HepG2 (cell line): ENCODE data around the gene PROS1.

Source experiments
- CBFB ChIP-seq: sonication (generic); formaldehyde crosslinking; IDR thresholded peaks from 2 replicates; pipeline ENCODE4 v1.4.0; 2020; ENCODE audit warnings: missing genetic modification reagents
- GABPA ChIP-seq, 2 experiments: IDR thresholded peaks; 2 replicates each; pipeline ENCODE4 v1.6.1; 2011 to 2016; ENCODE audit warnings: low read depth in 2 of 2, low read length in 1 of 2, missing biosample characterization in 1 of 2, missing genetic modification characterization in 1 of 2
- HES4 ChIP-seq: sonication (generic); formaldehyde crosslinking; IDR thresholded peaks from 2 replicates; pipeline ENCODE4 v1.9.0; 2021; ENCODE audit warnings: mild to moderate bottlenecking, missing genetic modification reagents, borderline replicate concordance
- JUND ChIP-seq: sonication (generic); formaldehyde crosslinking; IDR thresholded peaks from 2 replicates; pipeline ENCODE4 v1.8.0; 2022; ENCODE audit warnings: mild to moderate bottlenecking, missing genetic modification reagents
- RAD21 ChIP-seq: fragments of 450-650 bp; formaldehyde crosslinking; IDR thresholded peaks from 2 replicates; pipeline ENCODE4 v1.5.0; 2020; ENCODE audit warnings: mild to moderate bottlenecking
- RFX5 ChIP-seq: IDR thresholded peaks from 2 replicates; pipeline ENCODE4 v1.6.1; 2011; ENCODE audit warnings: low read depth, low read length, improper control_type of control experiment
- ZFP36 ChIP-seq: fragments of 150-350 bp; IDR thresholded peaks from 2 replicates; pipeline ENCODE4 v1.6.1; 2018; ENCODE audit warnings: borderline replicate concordance, low read length, low read depth; ENCODE audit not compliant: partially characterized antibody
- ZSCAN29 ChIP-seq: sonication (generic); formaldehyde crosslinking; conservative IDR thresholded peaks from 2 replicates; pipeline ENCODE4 v1.4.0; 2020; ENCODE audit warnings: mild to moderate bottlenecking, missing genetic modification reagents
- TF ChIP-seq, protein P1 (sequence below): sonication (generic); formaldehyde crosslinking; IDR thresholded peaks from 2 replicates; pipeline ENCODE4 v1.5.0; 2020; ENCODE audit warnings: mild to moderate bottlenecking, missing genetic modification reagents, moderate library complexity
- TF ChIP-seq, protein P2 (sequence below): IDR thresholded peaks from 2 replicates; pipeline ENCODE4 v1.4.0; 2020; ENCODE audit warnings: mild to moderate bottlenecking, missing genetic modification reagents
- TF ChIP-seq, protein P3 (sequence below), 2 experiments: IDR thresholded peaks; 2 replicates each; pipeline ENCODE4 v1.6.1; 2011 to 2012; ENCODE audit warnings: low read length in 2 of 2, borderline replicate concordance in 1 of 2, low read depth in 1 of 2, mild to moderate bottlenecking in 1 of 2, moderate library complexity in 1 of 2

DNA sequence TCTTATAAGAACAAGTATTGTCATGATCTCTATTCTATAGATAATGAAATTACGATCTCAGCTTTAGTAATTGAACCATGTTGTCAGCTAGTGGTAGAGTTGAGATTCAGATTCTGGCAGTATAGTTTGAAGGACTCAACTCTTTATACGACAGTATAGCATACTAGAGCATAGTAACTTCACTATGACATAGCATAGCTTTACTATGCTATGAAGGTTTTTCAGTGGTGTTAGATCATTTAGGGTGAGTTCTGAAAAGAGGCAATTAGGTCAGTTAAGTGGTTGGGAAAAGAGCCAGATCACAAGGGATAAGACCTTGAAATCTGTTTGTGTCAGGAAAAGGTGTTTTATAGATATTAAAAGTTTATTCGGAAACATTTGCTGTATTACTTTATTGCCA, 46.6 kb upstream of the PROS1 start:
- no peak for TF ChIP-seq RAD21
- TF ChIP-seq, protein P1, sequence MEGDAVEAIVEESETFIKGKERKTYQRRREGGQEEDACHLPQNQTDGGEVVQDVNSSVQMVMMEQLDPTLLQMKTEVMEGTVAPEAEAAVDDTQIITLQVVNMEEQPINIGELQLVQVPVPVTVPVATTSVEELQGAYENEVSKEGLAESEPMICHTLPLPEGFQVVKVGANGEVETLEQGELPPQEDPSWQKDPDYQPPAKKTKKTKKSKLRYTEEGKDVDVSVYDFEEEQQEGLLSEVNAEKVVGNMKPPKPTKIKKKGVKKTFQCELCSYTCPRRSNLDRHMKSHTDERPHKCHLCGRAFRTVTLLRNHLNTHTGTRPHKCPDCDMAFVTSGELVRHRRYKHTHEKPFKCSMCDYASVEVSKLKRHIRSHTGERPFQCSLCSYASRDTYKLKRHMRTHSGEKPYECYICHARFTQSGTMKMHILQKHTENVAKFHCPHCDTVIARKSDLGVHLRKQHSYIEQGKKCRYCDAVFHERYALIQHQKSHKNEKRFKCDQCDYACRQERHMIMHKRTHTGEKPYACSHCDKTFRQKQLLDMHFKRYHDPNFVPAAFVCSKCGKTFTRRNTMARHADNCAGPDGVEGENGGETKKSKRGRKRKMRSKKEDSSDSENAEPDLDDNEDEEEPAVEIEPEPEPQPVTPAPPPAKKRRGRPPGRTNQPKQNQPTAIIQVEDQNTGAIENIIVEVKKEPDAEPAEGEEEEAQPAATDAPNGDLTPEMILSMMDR (CRISPR knock-in tag) = no peak
- TF ChIP-seq, protein P2, sequence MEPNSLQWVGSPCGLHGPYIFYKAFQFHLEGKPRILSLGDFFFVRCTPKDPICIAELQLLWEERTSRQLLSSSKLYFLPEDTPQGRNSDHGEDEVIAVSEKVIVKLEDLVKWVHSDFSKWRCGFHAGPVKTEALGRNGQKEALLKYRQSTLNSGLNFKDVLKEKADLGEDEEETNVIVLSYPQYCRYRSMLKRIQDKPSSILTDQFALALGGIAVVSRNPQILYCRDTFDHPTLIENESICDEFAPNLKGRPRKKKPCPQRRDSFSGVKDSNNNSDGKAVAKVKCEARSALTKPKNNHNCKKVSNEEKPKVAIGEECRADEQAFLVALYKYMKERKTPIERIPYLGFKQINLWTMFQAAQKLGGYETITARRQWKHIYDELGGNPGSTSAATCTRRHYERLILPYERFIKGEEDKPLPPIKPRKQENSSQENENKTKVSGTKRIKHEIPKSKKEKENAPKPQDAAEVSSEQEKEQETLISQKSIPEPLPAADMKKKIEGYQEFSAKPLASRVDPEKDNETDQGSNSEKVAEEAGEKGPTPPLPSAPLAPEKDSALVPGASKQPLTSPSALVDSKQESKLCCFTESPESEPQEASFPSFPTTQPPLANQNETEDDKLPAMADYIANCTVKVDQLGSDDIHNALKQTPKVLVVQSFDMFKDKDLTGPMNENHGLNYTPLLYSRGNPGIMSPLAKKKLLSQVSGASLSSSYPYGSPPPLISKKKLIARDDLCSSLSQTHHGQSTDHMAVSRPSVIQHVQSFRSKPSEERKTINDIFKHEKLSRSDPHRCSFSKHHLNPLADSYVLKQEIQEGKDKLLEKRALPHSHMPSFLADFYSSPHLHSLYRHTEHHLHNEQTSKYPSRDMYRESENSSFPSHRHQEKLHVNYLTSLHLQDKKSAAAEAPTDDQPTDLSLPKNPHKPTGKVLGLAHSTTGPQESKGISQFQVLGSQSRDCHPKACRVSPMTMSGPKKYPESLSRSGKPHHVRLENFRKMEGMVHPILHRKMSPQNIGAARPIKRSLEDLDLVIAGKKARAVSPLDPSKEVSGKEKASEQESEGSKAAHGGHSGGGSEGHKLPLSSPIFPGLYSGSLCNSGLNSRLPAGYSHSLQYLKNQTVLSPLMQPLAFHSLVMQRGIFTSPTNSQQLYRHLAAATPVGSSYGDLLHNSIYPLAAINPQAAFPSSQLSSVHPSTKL (CRISPR knock-in tag) = no peak
- TF ChIP-seq RFX5 = no peak
- TF ChIP-seq ZSCAN29 (CRISPR knock-in tag) = no peak
- TF ChIP-seq, protein P3, sequence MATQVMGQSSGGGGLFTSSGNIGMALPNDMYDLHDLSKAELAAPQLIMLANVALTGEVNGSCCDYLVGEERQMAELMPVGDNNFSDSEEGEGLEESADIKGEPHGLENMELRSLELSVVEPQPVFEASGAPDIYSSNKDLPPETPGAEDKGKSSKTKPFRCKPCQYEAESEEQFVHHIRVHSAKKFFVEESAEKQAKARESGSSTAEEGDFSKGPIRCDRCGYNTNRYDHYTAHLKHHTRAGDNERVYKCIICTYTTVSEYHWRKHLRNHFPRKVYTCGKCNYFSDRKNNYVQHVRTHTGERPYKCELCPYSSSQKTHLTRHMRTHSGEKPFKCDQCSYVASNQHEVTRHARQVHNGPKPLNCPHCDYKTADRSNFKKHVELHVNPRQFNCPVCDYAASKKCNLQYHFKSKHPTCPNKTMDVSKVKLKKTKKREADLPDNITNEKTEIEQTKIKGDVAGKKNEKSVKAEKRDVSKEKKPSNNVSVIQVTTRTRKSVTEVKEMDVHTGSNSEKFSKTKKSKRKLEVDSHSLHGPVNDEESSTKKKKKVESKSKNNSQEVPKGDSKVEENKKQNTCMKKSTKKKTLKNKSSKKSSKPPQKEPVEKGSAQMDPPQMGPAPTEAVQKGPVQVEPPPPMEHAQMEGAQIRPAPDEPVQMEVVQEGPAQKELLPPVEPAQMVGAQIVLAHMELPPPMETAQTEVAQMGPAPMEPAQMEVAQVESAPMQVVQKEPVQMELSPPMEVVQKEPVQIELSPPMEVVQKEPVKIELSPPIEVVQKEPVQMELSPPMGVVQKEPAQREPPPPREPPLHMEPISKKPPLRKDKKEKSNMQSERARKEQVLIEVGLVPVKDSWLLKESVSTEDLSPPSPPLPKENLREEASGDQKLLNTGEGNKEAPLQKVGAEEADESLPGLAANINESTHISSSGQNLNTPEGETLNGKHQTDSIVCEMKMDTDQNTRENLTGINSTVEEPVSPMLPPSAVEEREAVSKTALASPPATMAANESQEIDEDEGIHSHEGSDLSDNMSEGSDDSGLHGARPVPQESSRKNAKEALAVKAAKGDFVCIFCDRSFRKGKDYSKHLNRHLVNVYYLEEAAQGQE (IDR thresholded peaks at IDR 0.05; ENCODE audit: borderline replicate concordance in 1 of 2, low read depth in 1 of 2, low read length in 2 of 2) = no peak
- no peak for TF ChIP-seq HES4 (CRISPR knock-in tag)
- TF ChIP-seq CBFB (CRISPR knock-in tag) = no peak
- no peak for TF ChIP-seq GABPA (IDR thresholded peaks at IDR 0.05; ENCODE audit: low read depth, low read length)
- TF ChIP-seq GABPA (CRISPR knock-in tag; IDR thresholded peaks at IDR 0.05; ENCODE audit: low read depth) = no peak
- no peak for TF ChIP-seq JUND (CRISPR knock-in tag)
- no peak for TF ChIP-seq ZFP36
